Stimulated activated CD4-positive, alpha-beta T cell treated with anti-CD3 and anti-CD28 coated beads, Interleukin-1b, Interleukin-23, amount 100 ng/mL, for 24 hours (primary cell): Measurements from ENCODE around the gene PDLIM5.
"Not testable (repeated sequence)": the region's sequence is repeated elsewhere in the genome, so short reads cannot be mapped to it uniquely, and the experiment has no call there.

Experiments
- DNase-seq, 4 experiments: peaks; one replicate each; pipeline ENCODE4 v3.0.0-alpha.2; 2020; ENCODE audit warnings: low read depth in 4 of 4, low spot score in 1 of 4

The PDLIM5 gene

GRCh38 chr4:94490437-94490836 is 38.7 kb downstream of the PDLIM5 start:
- DNase-seq = no peak

GRCh38 chr4:94491322-94491721 is 39.6 kb downstream of the PDLIM5 start:
- no peak for DNase-seq

- no peak for DNase-seq
Measured at GRCh38 chr4:94495408-94495807, 43.7 kb downstream of the PDLIM5 start.

GRCh38 chr4:94497690-94498089 is 45.9 kb downstream of the PDLIM5 start:
- DNase-seq = no peak

GRCh38 chr4:94498502-94498901 is 46.8 kb downstream of the PDLIM5 start:
- no peak for DNase-seq

- no peak for DNase-seq
Measured at GRCh38 chr4:94500685-94501084, 48.9 kb downstream of the PDLIM5 start.

GRCh38 chr4:94504545-94504944 is 52.8 kb downstream of the PDLIM5 start:
- DNase-seq = no peak

GRCh38 chr4:94506822-94507221 is 55.1 kb downstream of the PDLIM5 start:
- DNase-seq = no peak

GRCh38 chr4:94507281-94507680 is 55.5 kb downstream of the PDLIM5 start:
- DNase-seq = no peak

- no peak for DNase-seq
Measured at GRCh38 chr4:94507708-94508107, 56.0 kb downstream of the PDLIM5 start.

GRCh38 chr4:94508296-94508695 is 56.6 kb downstream of the PDLIM5 start:
- DNase-seq = no peak

- no peak for DNase-seq
Measured at GRCh38 chr4:94508806-94509205, 57.1 kb downstream of the PDLIM5 start.

GRCh38 chr4:94511591-94511990 is 59.8 kb downstream of the PDLIM5 start:
- no peak for DNase-seq

GRCh38 chr4:94513532-94513931 is 61.8 kb downstream of the PDLIM5 start:
- DNase-seq = not testable (repeated sequence)

- DNase-seq = no peak
Measured at GRCh38 chr4:94515365-94515764, 63.6 kb downstream of the PDLIM5 start.

- DNase-seq = no peak
Measured at GRCh38 chr4:94516067-94516466, 64.3 kb downstream of the PDLIM5 start.

- DNase-seq = no peak
Measured at GRCh38 chr4:94516999-94517398, 65.3 kb downstream of the PDLIM5 start.

- DNase-seq = no peak
Measured at GRCh38 chr4:94517492-94517891, 65.8 kb downstream of the PDLIM5 start.

- DNase-seq = no peak
Measured at GRCh38 chr4:94519019-94519418, 67.3 kb downstream of the PDLIM5 start.

- no peak for DNase-seq
Measured at GRCh38 chr4:94519925-94520789, 68.4 kb downstream of the PDLIM5 start.

- DNase-seq = no peak
Measured at GRCh38 chr4:94523033-94523580, 71.4 kb downstream of the PDLIM5 start.

GRCh38 chr4:94523617-94524016 is 71.9 kb downstream of the PDLIM5 start:
- DNase-seq = no peak
